ENCODE data around the gene FASTKD3. TPM values are rescaled to one million over a fixed set of nuclear protein-coding genes. Genes with fewer than 3 reads are reported as not detected.

FASTKD3 gene
- total and polyA plus RNA-seq, 2 donors (not counting 1 experiment from before 2014, with no cell fraction given) = 6.6 to 10.0 TPM

DNA sequence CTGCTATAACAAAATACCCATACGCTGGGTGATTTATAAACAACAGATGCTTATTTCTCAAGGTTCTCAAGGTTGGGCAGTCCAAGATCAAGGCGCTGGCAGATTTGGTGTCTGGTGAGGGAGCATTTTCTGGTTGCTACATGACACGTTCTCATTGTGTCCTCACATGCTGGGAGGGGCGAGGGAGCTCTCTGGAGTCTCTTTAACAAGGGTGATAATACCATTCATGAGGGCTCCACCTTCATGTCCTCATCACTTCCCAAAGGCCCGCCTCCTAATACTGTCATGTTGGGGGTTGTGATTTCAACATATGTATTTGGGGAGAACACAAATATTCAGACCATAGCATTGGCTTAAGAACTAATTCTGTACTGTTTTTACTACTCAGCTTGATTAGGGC, 22.5 kb downstream of the FASTKD3 start:
- WGBS (ENCODE audit: insufficient coverage) = 92% methylated on average over 2 of the region's 5 CpGs
- no peak overlapping the region for H2AFZ ChIP-seq (ENCODE audit: insufficient read depth, low read depth, low read length, poor library complexity, severe bottlenecking)
- H4K20me1 ChIP-seq (ENCODE audit: control insufficient read depth, insufficient read depth, low read length, poor library complexity, severe bottlenecking) = no peaks in the 10 kb centered on the region
- no peaks in the 10 kb centered on the region for H3K36me3 ChIP-seq (replicated peaks in 1 of 2; ENCODE audit: control extremely low read depth in 1 of 2, control insufficient read depth in 1 of 2, extremely low read depth in 1 of 2, insufficient read depth in 2 of 2, low read length in 1 of 2)
- peaks cover 22 to 24% of the 10 kb centered on the region in 2 donors for H3K4me1 ChIP-seq (ENCODE audit: control insufficient read depth in 2 of 2, insufficient read depth in 2 of 2, low read length in 2 of 2)
- H3K9me3 Mint-ChIP-seq (ENCODE audit: insufficient read depth) = peaks cover under 1% of the 10 kb centered on the region
- H3K27me3 Mint-ChIP-seq = peaks cover 26% of the 10 kb centered on the region
- TF ChIP-seq, protein P1, sequence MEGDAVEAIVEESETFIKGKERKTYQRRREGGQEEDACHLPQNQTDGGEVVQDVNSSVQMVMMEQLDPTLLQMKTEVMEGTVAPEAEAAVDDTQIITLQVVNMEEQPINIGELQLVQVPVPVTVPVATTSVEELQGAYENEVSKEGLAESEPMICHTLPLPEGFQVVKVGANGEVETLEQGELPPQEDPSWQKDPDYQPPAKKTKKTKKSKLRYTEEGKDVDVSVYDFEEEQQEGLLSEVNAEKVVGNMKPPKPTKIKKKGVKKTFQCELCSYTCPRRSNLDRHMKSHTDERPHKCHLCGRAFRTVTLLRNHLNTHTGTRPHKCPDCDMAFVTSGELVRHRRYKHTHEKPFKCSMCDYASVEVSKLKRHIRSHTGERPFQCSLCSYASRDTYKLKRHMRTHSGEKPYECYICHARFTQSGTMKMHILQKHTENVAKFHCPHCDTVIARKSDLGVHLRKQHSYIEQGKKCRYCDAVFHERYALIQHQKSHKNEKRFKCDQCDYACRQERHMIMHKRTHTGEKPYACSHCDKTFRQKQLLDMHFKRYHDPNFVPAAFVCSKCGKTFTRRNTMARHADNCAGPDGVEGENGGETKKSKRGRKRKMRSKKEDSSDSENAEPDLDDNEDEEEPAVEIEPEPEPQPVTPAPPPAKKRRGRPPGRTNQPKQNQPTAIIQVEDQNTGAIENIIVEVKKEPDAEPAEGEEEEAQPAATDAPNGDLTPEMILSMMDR (IDR thresholded peaks at IDR 0.05) = no peak
- no peak for TF ChIP-seq EZH2 (IDR thresholded peaks at IDR 0.05; ENCODE audit: borderline replicate concordance, insufficient read depth, low read depth, low read length, poor library complexity, severe bottlenecking)
- CTCF ChIA-PET = interaction anchor here (0.9 kb wide), 1 partner anchor 9 kb away, joined by 3 read pairs; no protein-coding TSS in a partner anchor
- H3K4me3 Mint-ChIP-seq = no peak overlapping the region
- no peak overlapping the region for H3K27ac Mint-ChIP-seq
- no peak overlapping the region for H3K9ac ChIP-seq (ENCODE audit: low read length)
- no peak overlapping the region for H3K4me2 ChIP-seq (replicated peaks; ENCODE audit: low read depth, low read length, poor library complexity, severe bottlenecking)
- H3K27me3 ChIP-seq (replicated peaks in 1 of 4; ENCODE audit: control extremely low read depth in 1 of 4, control insufficient read depth in 3 of 4, insufficient read depth in 4 of 4, low read length in 3 of 4) = peaks cover 0 to 26% (median 11%) of the 10 kb centered on the region in 4 experiments
- H3K79me2 ChIP-seq (ENCODE audit: control insufficient read depth, insufficient read depth, low read length) = no peaks in the 10 kb centered on the region
- intact Hi-C loops (cut with micrococcal nuclease) = no loop called here
- DNase-seq (no peak), ATAC-seq (ENCODE audit: low read depth) (no peak)
- H3K4me3 ChIP-seq (ENCODE audit: control extremely low read depth in 1 of 5, extremely low read depth in 1 of 5, insufficient read depth in 1 of 5, low read depth in 2 of 5, low read length in 4 of 5) = no peak overlapping the region
- H3K27ac ChIP-seq (ENCODE audit: low read length in 2 of 2) = no peak overlapping the region
- peaks cover 17% of the 10 kb centered on the region for H3K4me1 Mint-ChIP-seq
- peaks cover 0 to 10% (median 0%) of the 10 kb centered on the region in 3 donors for H3K9me3 ChIP-seq (ENCODE audit: control extremely low read depth in 1 of 3, control insufficient read depth in 2 of 3, insufficient read depth in 1 of 3, low read length in 2 of 3)
- POLR2A ChIA-PET = no interaction called here

DNA sequence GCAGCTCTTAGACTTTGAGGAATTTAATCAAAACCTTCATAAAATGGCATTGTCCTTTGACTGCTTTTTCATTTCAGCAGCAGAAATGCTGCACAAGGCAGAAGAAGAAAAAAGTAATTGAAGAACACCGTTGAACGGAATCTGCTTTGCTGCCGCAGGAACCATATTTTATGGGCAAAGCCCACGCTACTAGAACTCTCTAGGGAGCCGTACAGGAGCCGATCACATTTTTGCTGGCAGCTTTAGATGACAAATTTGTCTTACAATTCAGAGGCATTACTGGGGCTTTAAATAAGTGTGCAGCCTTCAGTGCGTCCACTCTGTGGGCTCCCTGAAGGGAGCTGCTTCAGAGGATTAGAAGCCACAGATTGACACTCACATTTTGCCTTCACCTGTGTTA, 23.3 kb downstream of the FASTKD3 start:
- CTCF ChIA-PET = interaction anchor here (1.1 kb wide), 1 partner anchor 40 kb away, joined by 4 read pairs; no protein-coding TSS in a partner anchor
- Histone ChIP-seq H4K20me1 (ENCODE audit: control insufficient read depth, insufficient read depth, low read length, poor library complexity, severe bottlenecking) (no peaks in the 10 kb centered on the region), H3K27me3 (replicated peaks in 1 of 4; ENCODE audit: control extremely low read depth in 1 of 4, control insufficient read depth in 3 of 4, insufficient read depth in 4 of 4, low read length in 3 of 4) (peaks cover 0 to 22% (median 8%) of the 10 kb centered on the region in 4 experiments), H3K4me2 (replicated peaks; ENCODE audit: low read depth, low read length, poor library complexity, severe bottlenecking) (no peak overlapping the region), H3K79me2 (ENCODE audit: control insufficient read depth, insufficient read depth, low read length) (no peaks in the 10 kb centered on the region), H3K4me1 (ENCODE audit: control insufficient read depth in 2 of 2, insufficient read depth in 2 of 2, low read length in 2 of 2) (peaks cover 17 to 19% of the 10 kb centered on the region in 2 donors), H2AFZ (ENCODE audit: insufficient read depth, low read depth, low read length, poor library complexity, severe bottlenecking) (no peak overlapping the region), H3K4me3 (ENCODE audit: control extremely low read depth in 1 of 5, extremely low read depth in 1 of 5, insufficient read depth in 1 of 5, low read depth in 2 of 5, low read length in 4 of 5) (no peak overlapping the region), H3K9ac (ENCODE audit: low read length) (no peak overlapping the region), H3K27ac (ENCODE audit: low read length in 2 of 2) (no peak overlapping the region), H3K36me3 (replicated peaks in 1 of 2; ENCODE audit: control extremely low read depth in 1 of 2, control insufficient read depth in 1 of 2, extremely low read depth in 1 of 2, insufficient read depth in 2 of 2, low read length in 1 of 2) (no peaks in the 10 kb centered on the region), H3K9me3 (ENCODE audit: control extremely low read depth in 1 of 3, control insufficient read depth in 2 of 3, insufficient read depth in 1 of 3, low read length in 2 of 3) (peaks cover 0 to 6% (median 0%) of the 10 kb centered on the region in 3 donors)
- POLR2A ChIA-PET = no interaction called here
- 94% methylated on average over 5 of the region's 7 CpGs for WGBS (ENCODE audit: insufficient coverage)
- DNase-seq (no peak), ATAC-seq (ENCODE audit: low read depth) (no peak)
- TF ChIP-seq, protein P1 (IDR thresholded peaks at IDR 0.05) = no peak
- no peak for TF ChIP-seq EZH2 (IDR thresholded peaks at IDR 0.05; ENCODE audit: borderline replicate concordance, insufficient read depth, low read depth, low read length, poor library complexity, severe bottlenecking)
- peaks cover 34% of the 10 kb centered on the region for H3K27me3 Mint-ChIP-seq
- no peak overlapping the region for H3K27ac Mint-ChIP-seq
- no peak overlapping the region for H3K4me3 Mint-ChIP-seq
- H3K9me3 Mint-ChIP-seq (ENCODE audit: insufficient read depth) = peaks cover 2% of the 10 kb centered on the region
- H3K4me1 Mint-ChIP-seq = peaks cover 14% of the 10 kb centered on the region
- intact Hi-C loops (cut with micrococcal nuclease) = no loop called here
